Stimulated activated CD4-positive, alpha-beta T cell treated with anti-CD3 and anti-CD28 coated beads, Interleukin-15, amount 100 ng/mL, for 1 hour (primary cell): ENCODE data around the gene ASF1B.

ENCODE experiments used
- DNase-seq, 2 donors: peaks; one replicate each; pipeline ENCODE4 v3.0.0-alpha.2; 2020; ENCODE audit warnings: low read depth in 1 of 2, low spot score in 1 of 2

The ASF1B gene

GRCh38 chr19:14138576-14139265, 2.3 kb upstream of the ASF1B start:
- DNase-seq = no peak

- no peak for DNase-seq
Observed at GRCh38 chr19:14135985-14136508, 342 bp downstream of the ASF1B start.

- no peak for DNase-seq
Observed at GRCh38 chr19:14135355-14135754, 1.0 kb downstream of the ASF1B start.

GRCh38 chr19:14127929-14128509, 8.4 kb downstream of the ASF1B start:
- no peak for DNase-seq

GRCh38 chr19:14127176-14127575, 9.2 kb downstream of the ASF1B start:
- no peak for DNase-seq

- no peak for DNase-seq
Observed at GRCh38 chr19:14122924-14123323, 13.5 kb downstream of the ASF1B start.

- DNase-seq = no peak
Observed at GRCh38 chr19:14120497-14120780, 15.9 kb downstream of the ASF1B start.

GRCh38 chr19:14119644-14120496, 16.5 kb downstream of the ASF1B start:
- DNase-seq = no peak

GRCh38 chr19:14119146-14119545, 17.2 kb downstream of the ASF1B start:
- no peak for DNase-seq

- no peak for DNase-seq
Observed at GRCh38 chr19:14118165-14119051, 18.0 kb downstream of the ASF1B start.

GRCh38 chr19:14117668-14118164, 18.7 kb downstream of the ASF1B start, which contains the start of gene PRKACA:
Gene PRKACA (minus strand): TSS chr19:14117762. CDS start chr19:14117547, 215 bp downstream.
- peak; percentile 95 to 98 for DNase-seq

- DNase-seq = no peak
Observed at GRCh38 chr19:14116918-14117578, 19.3 kb downstream of the ASF1B start.

- DNase-seq = no peak
Observed at GRCh38 chr19:14116525-14116917, 19.9 kb downstream of the ASF1B start.

GRCh38 chr19:14115756-14116155, 20.6 kb downstream of the ASF1B start:
- DNase-seq = no peak

GRCh38 chr19:14114854-14115253, 21.5 kb downstream of the ASF1B start:
- DNase-seq = peak in 1 of 2 donors; percentile 39

- DNase-seq = no peak
Observed at GRCh38 chr19:14114439-14114838, 21.9 kb downstream of the ASF1B start.

- peak in 1 of 2 donors; percentile 31 for DNase-seq
Observed at GRCh38 chr19:14113762-14114414, 22.5 kb downstream of the ASF1B start.

- DNase-seq = no peak
Observed at GRCh38 chr19:14112809-14113385, 23.5 kb downstream of the ASF1B start.

GRCh38 chr19:14112051-14112808, 24.2 kb downstream of the ASF1B start:
- no peak for DNase-seq
